Activated CD4-positive, alpha-beta T cell treated with anti-CD3 and anti-CD28 coated beads for 48 hours (primary cell): ENCODE results near the gene SHC1.
A peak's percentile ranks its signal among the peaks of the same experiment; 100 is the strongest.

Experiments
- DNase-seq: peaks from one replicate; pipeline ENCODE4 v3.0.0-alpha.2; 2020

SHC1 gene

DNA sequence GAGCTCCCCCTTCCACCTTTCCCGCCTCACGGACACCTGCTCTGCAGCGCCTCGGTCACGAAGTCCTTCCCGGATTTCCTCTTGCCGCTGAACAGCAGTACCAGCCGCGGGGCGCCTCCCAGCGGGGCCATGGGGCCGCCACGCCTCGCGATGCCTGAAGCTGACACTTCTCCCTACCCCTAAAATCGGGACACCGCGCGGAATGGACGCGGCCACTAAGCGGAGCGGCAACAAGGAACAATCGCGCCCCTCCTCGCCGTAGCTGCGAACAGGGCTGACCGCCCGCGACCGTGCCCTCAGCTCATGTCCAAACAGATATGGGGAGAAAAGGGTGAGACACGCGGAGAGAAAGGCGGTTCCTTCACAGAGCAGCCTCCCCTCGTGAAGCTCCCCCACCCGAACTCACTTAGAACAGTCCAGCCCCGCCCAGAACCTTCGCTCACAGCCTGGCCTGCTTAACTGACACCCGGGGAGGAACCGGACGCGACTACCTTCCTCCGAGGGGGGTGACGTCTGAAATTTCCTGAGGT lies 33.9 kb downstream of the SHC1 start, which contains the start of gene PMVK:
PMVK (minus strand) TSS at position 165 of the 530 bp plus-strand sequence; CDS start at position 131, 34 bp downstream.
- DNase-seq = peak; percentile 96

DNA sequence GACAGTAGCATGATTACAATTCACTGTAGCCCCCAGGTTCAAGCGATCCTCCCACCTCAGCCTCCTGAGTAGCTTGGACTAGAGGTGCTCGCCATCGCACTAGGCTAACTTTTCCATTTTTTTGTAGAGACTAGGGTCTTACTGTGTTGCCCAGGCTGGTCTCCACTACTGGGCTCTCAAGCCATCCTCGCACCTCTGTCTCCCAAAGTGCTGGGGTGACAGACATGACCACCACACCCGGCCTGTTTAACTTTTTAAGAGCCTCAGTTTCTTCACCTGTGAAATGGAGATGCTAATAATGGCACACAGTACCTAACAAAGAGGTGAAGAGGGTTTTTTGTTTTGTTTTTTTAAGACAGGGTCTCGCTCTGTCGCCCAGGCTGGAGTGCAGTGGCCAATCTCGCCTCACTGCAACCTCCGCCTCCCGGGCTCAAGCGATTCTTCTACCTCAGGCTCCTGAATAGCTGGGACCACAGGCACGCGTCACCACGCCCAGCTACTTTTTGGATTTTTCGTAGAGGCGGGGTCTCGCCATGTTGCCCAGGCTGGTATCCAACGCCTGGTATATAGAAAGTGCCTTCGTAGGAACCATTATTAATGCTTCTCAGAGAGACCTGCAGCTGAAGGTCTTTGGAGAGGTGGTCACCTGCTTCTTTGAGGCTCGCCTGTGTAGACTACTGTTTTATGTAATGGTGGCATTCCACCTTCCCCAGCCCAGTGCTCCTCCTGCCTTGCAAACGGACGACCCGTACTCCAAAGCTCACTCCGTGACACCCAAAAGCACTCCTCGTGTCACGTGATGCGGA lies 34.6 kb downstream of the SHC1 start:
- DNase-seq = no peak

DNA sequence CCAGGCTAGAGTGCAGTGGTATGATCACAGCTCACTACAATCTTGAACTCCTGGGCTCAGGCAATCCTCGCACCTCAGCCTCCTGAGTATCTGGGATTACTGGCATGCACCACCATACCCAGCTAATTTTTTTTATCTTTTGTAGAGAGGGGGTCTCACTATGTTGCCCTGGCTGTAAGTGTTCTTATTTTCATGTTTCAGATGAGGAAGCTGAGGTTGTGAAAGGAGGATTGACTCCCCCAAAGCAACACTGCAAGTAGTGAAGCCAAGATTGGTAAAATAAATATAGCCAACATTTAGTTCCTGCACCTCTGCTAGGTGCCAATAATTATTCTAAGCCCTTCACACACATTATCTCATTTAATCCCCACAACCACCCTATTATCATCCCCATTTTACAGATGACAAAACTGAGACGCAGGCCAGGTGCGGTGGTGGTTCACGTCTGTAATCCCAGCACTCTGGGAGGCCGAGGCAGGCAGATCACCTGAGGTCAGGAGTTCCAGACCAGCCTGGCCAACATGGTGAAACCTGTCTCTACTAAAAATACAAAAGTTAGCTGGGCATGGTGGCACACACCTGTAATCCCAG lies 36.1 kb downstream of the SHC1 start:
- DNase-seq = no peak

DNA sequence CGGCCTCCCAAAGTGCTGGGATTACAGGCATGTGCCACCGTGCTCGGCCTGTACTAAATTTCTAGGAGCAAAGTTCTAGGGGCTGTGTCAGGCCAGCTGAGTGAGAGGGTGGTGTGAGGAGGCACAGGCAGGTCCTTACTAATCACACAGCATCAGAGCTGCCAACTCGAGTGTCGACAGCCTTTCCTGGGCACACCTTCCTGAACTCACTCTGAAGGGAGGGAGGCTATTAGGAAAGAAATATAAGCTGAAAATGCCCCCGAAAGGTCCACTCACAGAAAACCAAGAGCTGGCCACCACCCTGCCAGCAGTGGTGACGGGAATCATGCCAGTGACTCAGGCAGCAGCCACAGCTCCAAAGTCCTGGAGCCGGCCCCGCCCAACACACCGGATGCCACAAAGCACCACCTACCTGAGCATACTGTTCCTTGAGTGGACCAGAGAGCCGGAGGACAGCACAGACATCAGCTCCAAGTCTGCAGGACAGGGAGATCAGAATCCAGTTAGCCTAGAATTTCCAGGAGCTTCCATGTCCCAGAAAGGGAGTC lies 38.5 kb downstream of the SHC1 start:
- DNase-seq = no peak

DNA sequence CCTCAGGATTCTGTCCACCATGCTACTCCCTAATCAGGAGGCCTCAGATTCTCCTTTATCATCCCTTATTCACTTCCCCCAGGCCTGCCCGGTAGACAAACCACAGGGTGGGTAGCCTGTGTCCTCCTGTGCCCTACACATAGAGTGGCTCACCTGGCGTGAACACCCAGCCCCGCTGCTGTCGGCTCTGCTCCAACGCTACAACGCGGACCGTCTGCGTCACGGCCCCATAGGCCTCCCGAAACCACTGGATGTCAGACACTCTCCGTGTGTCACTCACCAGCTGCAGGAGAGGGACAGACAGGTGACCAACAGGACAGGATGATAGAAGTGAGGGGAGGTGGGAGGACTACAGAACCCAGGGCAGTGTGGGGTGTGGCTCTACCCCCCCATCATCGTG lies 44.3 kb downstream of the SHC1 start:
- no peak for DNase-seq

DNA sequence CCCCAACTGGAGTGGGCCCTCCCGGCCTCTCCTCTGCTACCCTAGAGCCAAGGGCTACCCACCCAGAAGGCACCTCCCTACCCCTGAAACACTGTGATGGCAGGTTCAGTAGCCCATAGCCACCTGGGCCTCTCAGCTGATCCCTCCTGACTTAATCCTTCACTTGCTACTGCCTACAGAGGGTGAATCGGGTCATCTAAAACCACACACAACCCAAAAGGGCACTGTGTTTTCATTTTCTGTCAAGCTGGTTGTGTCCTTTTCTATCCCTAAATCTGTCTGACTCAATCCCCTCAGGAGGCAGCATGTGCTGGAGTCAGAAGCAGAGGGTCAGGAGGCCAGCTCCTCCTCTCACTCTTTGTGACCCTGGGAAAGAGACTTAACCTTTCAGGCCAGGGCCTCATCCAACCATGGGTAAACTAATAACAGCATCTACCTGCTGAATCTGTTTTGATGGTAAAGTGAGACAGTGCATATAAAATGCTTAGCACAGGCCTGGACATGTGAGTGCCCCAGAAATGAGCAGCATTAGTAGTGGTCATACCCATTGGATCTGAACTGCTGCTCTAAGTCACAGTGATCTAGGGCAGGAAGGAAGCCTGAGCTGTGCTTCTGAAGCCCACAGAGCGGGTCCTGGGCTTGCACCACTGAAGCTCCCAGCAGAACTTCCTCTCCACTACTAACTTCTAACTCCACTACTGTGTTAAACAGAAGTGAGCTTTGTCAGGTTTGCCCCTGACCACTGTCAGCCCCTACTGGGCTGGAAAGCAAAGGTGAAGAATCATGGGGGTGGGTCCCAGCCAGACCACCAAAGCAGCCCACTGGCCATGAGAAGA lies 45.0 kb downstream of the SHC1 start:
- DNase-seq = no peak

DNA sequence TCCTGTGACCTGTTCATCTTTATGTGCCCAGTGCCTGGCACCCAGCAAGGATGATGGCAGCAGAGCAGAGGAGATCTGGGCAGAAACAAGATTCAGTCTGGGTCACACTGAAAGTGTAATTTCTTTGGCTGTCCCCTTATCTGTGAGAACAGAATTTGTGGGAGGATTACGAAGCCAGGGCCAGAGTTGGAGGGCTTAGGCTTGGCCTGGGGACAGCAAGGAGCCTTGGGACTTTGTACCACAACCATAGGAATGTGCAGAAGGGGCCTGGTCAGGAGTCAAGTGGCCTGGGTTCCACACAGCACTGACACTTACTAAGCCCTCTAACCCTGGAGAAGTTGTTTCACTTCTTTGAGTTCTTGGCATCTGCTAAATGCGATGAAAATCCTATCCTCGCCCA lies 46.9 kb downstream of the SHC1 start:
- DNase-seq = no peak

DNA sequence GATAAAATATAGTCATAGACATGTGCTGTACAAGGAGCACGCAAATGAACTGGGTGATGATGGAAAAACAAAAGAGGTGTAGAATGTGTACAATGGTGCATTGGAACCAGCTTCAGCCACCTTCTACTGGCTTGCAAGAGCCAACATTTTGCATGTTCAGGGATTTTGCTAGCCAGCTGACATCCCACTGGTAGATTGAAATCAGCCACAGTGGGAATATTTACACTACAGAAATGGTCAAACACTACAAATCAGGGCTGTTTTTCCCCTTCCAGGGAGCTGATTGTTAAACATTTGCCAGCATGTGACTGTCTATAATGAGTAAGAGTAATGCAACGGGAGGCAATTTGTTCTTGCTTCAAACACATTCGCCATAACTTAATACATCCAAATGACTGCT lies 57.3 kb downstream of the SHC1 start:
- no peak for DNase-seq

DNA sequence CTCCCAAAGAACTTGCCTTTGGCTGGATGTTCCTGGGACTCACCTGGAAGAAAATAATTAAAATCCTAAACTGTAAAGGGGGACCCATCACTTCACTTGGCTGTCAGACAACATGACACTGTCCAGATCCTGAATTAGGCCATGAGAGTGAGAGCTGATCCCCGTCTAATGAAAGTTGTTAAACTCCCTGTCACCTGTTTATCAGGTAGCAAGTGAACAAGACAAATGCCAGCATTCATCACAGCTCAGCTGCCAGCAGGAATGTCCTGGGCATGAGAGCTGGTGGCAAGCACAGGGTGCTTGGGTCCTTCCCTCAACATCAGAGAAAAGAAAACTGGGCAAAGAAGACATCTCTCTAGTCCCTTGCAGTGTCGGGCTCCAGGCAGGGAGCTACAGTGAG lies 57.8 kb downstream of the SHC1 start:
- DNase-seq = no peak
